Measurements from ENCODE around the gene MCAM. TPM values are rescaled to one million over a fixed set of nuclear protein-coding genes. Genes with fewer than 3 reads are reported as not detected.

MCAM gene
- total RNA-seq, 1 donor from 2014 or later: 563 TPM

GRCh38 chr11:119335091-119335654 lies 18.2 kb upstream of the MCAM start:
- H3K27me3 ChIP-seq (ENCODE audit: control insufficient read depth, insufficient read depth, low read length): peaks cover 10% of the 10 kb centered on the region
- TF ChIP-seq, protein P1, sequence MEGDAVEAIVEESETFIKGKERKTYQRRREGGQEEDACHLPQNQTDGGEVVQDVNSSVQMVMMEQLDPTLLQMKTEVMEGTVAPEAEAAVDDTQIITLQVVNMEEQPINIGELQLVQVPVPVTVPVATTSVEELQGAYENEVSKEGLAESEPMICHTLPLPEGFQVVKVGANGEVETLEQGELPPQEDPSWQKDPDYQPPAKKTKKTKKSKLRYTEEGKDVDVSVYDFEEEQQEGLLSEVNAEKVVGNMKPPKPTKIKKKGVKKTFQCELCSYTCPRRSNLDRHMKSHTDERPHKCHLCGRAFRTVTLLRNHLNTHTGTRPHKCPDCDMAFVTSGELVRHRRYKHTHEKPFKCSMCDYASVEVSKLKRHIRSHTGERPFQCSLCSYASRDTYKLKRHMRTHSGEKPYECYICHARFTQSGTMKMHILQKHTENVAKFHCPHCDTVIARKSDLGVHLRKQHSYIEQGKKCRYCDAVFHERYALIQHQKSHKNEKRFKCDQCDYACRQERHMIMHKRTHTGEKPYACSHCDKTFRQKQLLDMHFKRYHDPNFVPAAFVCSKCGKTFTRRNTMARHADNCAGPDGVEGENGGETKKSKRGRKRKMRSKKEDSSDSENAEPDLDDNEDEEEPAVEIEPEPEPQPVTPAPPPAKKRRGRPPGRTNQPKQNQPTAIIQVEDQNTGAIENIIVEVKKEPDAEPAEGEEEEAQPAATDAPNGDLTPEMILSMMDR (IDR thresholded peaks at IDR 0.05; ENCODE audit: insufficient read depth, low read length, poor library complexity, severe bottlenecking): no peak
- peak overlapping the region; percentile 85 for H3K4me3 ChIP-seq (ENCODE audit: low read depth, low read length)
- DNase-seq (ENCODE audit: low read depth): no peak
- H3K36me3 ChIP-seq (ENCODE audit: control insufficient read depth, insufficient read depth, low read length): no peaks in the 10 kb centered on the region

DNA sequence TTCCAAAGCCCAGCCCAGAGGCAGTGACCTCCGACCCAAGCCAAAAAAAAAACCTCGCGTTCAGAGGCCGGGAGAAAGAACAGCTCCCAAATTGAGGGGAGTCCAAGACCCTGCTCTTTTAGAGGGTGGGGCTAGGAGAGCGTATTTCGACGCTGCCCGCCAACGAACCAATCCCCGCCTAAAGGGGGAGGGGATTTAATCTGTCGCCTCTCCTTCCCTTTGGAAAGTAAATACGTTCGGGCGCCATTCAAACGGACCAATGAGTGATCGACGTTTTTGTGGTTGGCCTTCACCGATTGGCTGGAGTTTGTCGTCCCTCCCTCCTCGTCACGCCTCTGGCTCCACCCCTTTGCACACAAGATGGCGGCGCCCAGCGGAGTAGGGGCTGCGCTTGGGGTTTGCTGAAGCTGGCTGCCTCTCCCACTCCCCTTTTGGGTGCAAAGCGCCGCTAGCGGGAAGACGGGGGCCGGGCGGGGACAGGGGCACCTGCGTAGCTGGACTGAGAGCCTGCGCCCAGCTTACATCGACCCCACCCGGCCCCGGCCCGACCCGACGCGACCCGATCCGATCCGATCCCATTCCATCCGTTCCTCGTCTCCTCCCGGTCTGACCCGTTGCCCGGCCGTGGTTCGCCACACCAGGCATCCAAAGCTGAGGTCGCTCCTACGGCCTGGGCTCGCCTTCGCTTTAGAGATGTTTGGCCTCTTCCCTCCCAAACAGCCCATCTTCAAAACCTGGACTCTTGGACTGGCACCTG lies 17.4 kb upstream of the MCAM start, which contains the start of gene RNF26:
RNF26 (plus strand) TSS at position 354 of the 757 bp plus-strand sequence. CDS start 596 bp downstream, outside the sequence.
- TF ChIP-seq, protein P1 (IDR thresholded peaks at IDR 0.05; ENCODE audit: insufficient read depth, low read length, poor library complexity, severe bottlenecking): no peak
- H3K4me3 ChIP-seq (ENCODE audit: low read depth, low read length): peak within 1 kb of the TSS; percentile 85
- no peaks in the 10 kb centered on the region for H3K36me3 ChIP-seq (ENCODE audit: control insufficient read depth, insufficient read depth, low read length)
- peak; percentile 90 for DNase-seq (ENCODE audit: low read depth)
- H3K27me3 ChIP-seq (ENCODE audit: control insufficient read depth, insufficient read depth, low read length): peaks cover 3% of the 10 kb centered on the region

DNA sequence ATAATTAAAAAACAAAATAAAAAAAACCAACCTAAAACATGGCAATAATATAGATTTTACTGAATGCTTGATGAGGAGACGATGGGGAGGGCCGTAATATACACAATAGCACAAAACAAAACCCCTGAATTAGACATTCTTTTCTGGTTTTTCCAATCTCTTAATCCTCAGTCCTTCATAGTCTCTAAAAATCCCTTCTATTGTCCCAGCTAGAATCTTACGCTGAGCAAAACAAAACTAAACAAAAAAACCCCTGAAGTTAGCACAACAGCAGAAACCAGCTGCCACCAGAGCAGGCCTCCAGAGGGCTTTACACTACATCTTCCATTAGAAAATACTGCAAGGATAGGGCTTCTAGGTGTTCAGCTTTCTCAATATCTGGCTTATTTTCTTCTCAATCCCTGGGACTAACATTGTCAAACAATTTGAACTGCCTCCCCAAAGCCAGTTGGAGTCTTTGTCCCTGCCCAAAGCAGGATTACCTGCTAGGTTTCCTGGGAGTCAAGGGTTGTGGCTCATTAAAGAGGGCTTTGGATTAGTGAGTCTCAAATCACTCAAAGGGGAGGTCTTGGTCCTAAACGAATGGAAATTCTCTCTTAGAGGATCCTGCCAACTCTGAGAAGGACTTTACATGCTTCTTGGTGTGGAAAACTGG lies 15.3 kb upstream of the MCAM start:
- TF ChIP-seq, protein P1 (IDR thresholded peaks at IDR 0.05; ENCODE audit: insufficient read depth, low read length, poor library complexity, severe bottlenecking): no peak
- Histone ChIP-seq H3K4me3 (ENCODE audit: low read depth, low read length) (no peak overlapping the region), H3K36me3 (ENCODE audit: control insufficient read depth, insufficient read depth, low read length) (no peaks in the 10 kb centered on the region), H3K27me3 (ENCODE audit: control insufficient read depth, insufficient read depth, low read length) (no peaks in the 10 kb centered on the region)
- DNase-seq (ENCODE audit: low read depth): no peak

DNA sequence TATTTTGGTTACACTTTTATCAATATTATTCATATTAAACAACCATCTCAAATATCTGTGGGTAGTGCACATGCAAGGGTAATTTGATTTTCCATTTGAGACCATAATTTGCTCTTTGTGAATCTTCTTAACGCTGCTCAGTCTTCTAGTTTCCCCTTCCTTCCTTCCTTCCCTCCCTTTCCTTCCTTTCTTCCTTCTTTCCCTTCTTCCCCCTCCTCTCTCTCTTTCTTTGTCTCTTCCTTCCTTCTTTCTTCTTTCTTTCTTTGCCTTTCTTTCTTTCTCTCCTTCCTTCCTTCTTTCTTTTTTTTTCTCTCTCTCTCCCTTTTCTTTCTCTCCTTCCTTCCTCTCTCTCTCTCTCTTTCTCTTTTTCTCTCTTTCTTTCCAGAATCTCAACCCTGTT lies 13.3 kb upstream of the MCAM start:
- Histone ChIP-seq H3K36me3 (ENCODE audit: control insufficient read depth, insufficient read depth, low read length) (no peaks in the 10 kb centered on the region), H3K27me3 (ENCODE audit: control insufficient read depth, insufficient read depth, low read length) (no peaks in the 10 kb centered on the region), H3K4me3 (ENCODE audit: low read depth, low read length) (no peak overlapping the region)
- DNase-seq (ENCODE audit: low read depth): no peak
- TF ChIP-seq, protein P1 (IDR thresholded peaks at IDR 0.05; ENCODE audit: insufficient read depth, low read length, poor library complexity, severe bottlenecking): no peak

DNA sequence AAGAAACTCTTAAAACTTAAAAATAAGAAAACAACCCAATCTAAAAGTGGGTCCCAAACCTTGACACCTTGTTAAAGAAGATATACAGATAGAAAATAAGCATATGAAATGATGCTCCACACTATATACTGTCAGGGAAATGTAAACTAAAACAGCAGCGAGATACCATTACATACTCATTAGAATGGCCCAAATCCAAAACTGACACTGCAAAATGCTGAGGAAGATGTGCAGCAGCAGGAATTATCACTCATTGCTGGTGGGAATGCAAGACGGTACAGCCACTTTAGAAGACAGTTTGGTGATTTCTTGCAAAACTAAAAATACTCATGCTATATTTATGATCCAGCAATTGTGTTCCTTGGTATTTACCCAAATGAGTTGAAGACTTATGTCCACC lies 12.4 kb upstream of the MCAM start:
- Histone ChIP-seq H3K27me3 (ENCODE audit: control insufficient read depth, insufficient read depth, low read length) (no peaks in the 10 kb centered on the region), H3K36me3 (ENCODE audit: control insufficient read depth, insufficient read depth, low read length) (no peaks in the 10 kb centered on the region), H3K4me3 (ENCODE audit: low read depth, low read length) (no peak overlapping the region)
- DNase-seq (ENCODE audit: low read depth): no peak
- TF ChIP-seq, protein P1 (IDR thresholded peaks at IDR 0.05; ENCODE audit: insufficient read depth, low read length, poor library complexity, severe bottlenecking): no peak
